ENCODE results near the gene CEMIP.

DNA sequence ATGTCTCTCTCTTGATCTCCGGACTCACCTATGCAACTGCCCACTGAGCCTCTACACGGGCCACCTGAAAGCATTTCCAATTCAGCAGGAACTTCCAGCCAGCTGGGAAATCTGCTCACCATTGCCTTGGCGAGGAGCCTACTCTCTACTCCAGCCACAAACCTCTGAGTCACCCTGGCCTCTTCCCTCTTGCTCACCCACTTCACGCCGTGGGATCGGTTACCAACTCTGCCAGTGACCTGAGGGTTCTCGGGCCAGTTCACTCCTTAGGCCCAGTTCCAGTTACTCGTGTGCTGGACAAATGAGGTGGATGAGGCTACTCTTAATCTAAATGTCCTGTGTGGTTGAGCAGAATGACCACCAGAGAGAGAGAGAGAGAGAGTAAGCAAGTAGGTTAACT, 70.1 kb downstream of the CEMIP start:
- TF ChIP-seq, protein P1, sequence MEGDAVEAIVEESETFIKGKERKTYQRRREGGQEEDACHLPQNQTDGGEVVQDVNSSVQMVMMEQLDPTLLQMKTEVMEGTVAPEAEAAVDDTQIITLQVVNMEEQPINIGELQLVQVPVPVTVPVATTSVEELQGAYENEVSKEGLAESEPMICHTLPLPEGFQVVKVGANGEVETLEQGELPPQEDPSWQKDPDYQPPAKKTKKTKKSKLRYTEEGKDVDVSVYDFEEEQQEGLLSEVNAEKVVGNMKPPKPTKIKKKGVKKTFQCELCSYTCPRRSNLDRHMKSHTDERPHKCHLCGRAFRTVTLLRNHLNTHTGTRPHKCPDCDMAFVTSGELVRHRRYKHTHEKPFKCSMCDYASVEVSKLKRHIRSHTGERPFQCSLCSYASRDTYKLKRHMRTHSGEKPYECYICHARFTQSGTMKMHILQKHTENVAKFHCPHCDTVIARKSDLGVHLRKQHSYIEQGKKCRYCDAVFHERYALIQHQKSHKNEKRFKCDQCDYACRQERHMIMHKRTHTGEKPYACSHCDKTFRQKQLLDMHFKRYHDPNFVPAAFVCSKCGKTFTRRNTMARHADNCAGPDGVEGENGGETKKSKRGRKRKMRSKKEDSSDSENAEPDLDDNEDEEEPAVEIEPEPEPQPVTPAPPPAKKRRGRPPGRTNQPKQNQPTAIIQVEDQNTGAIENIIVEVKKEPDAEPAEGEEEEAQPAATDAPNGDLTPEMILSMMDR (IDR thresholded peaks at IDR 0.05), result no peak
- no peak for TF ChIP-seq POLR2A (IDR thresholded peaks at IDR 0.05)
